Fibroblast of lung (primary cell): ENCODE results near the gene SIK3. TPM values are rescaled to one million over a fixed set of nuclear protein-coding genes. Genes with fewer than 3 reads are reported as not detected.
"Not testable (repeated sequence)": the region's sequence is repeated elsewhere in the genome, so short reads cannot be mapped to it uniquely, and the experiment has no call there.

ENCODE experiments used
- DNase-seq, 2 donors: peaks; one replicate each; pipeline versions ENCODE4 v3.0.0 to v3.0.0-alpha.2; 2010; ENCODE audit warnings: low read depth in 2 of 2
- H2AFZ ChIP-seq: 2 replicates; pipeline ENCODE4 v1.5.1; 2012; ENCODE audit warnings: low read length, control low read depth, inconsistent platforms
- H3K27ac ChIP-seq: 2 replicates; pipeline ENCODE4 v1.5.1; 2011; ENCODE audit warnings: low read length, control low read depth; ENCODE audit not compliant: insufficient read depth
- H3K27me3 ChIP-seq: 2 replicates; pipeline ENCODE4 v1.5.1; 2011; ENCODE audit warnings: mild to moderate bottlenecking, low read length; ENCODE audit not compliant: control insufficient read depth, insufficient read depth
- H3K36me3 ChIP-seq: 2 replicates; pipeline ENCODE4 v1.5.1; 2011; ENCODE audit warnings: low read length; ENCODE audit not compliant: control insufficient read depth, insufficient read depth
- H3K4me1 ChIP-seq: 2 replicates; pipeline ENCODE4 v1.5.1; 2011; ENCODE audit warnings: low read length; ENCODE audit not compliant: control insufficient read depth, insufficient read depth; ENCODE audit errors: extremely low read depth
- H3K4me2 ChIP-seq: 2 replicates; pipeline ENCODE4 v1.5.1; 2011; ENCODE audit warnings: low read length, control low read depth; ENCODE audit not compliant: insufficient read depth; ENCODE audit errors: extremely low read depth
- H3K4me3 ChIP-seq, 4 experiments: fragments of 200-600 bp in 1 of 4; sonication (generic) in 1 of 4; replicated peaks in 1 of 4; 2 replicates each; pipeline ENCODE4 v1.5.1; 2011 to 2016; ENCODE audit warnings: low read length in 4 of 4, low read depth in 3 of 4, mild to moderate bottlenecking in 3 of 4, control low read depth in 2 of 4, inconsistent platforms in 1 of 4, mixed read lengths in 1 of 4; ENCODE audit not compliant: insufficient read depth in 1 of 4; ENCODE audit errors: control extremely low read depth in 1 of 4
- H3K79me2 ChIP-seq: 2 replicates; pipeline ENCODE4 v1.5.1; 2012; ENCODE audit warnings: mild to moderate bottlenecking, low read length, inconsistent platforms; ENCODE audit not compliant: control insufficient read depth, insufficient read depth
- H3K9ac ChIP-seq: 2 replicates; pipeline ENCODE4 v1.5.1; 2011; ENCODE audit warnings: mild to moderate bottlenecking, low read length, control low read depth; ENCODE audit not compliant: insufficient read depth
- H3K9me3 ChIP-seq: 2 replicates; pipeline ENCODE4 v1.5.1; 2012; ENCODE audit warnings: low read depth, low read length; ENCODE audit not compliant: control insufficient read depth, insufficient read depth
- H4K20me1 ChIP-seq: 2 replicates; pipeline ENCODE4 v1.5.1; 2011; ENCODE audit warnings: low read length; ENCODE audit not compliant: control insufficient read depth, insufficient read depth; ENCODE audit errors: extremely low read depth
- CTCF ChIP-seq, 2 donors: IDR thresholded peaks in 1 of 2; conservative IDR thresholded peaks in 1 of 2; 1 replicate in 1 of 2; 2 replicates in 1 of 2; pipeline ENCODE4 v1.5.1; 2011 to 2012; ENCODE audit warnings: low read length in 2 of 2, control low read depth in 1 of 2, inconsistent platforms in 1 of 2, low read depth in 1 of 2, mild to moderate bottlenecking in 1 of 2
- EZH2 ChIP-seq: IDR thresholded peaks from 2 replicates; pipeline ENCODE4 v1.5.1; 2012; ENCODE audit warnings: low read length, control low read depth, mild to moderate bottlenecking; ENCODE audit errors: missing control alignments
- polyA plus RNA-seq, 2 donors: library from polyadenylated mRNA; depleted of rRNA in 1 of 2; stranded (reverse) in 1 of 2; unstranded in 1 of 2; fragments of >200 nt; gene quantifications; 2 replicates each; pipeline ENCODE4 v1.2.1, GENCODE V29; 2011 to 2012; ENCODE audit warnings: missing spikeins in 1 of 2
- total RNA-seq: library from RNA; depleted of rRNA; stranded (reverse); fragments of >200 nt; gene quantifications from 2 replicates; pipeline ENCODE4 v1.2.1, GENCODE V29; 2014

The SIK3 gene
- total and polyA plus RNA-seq, 2 donors (not counting 1 experiment from before 2014, with no cell fraction given): 7.1 to 22.8 TPM

GRCh38 chr11:117046627-117047026 is 51.6 kb downstream of the SIK3 start:
- not testable (repeated sequence) for H3K4me1 ChIP-seq, H3K27me3 ChIP-seq, H3K4me2 ChIP-seq, H3K9ac ChIP-seq, H3K4me3 ChIP-seq, DNase-seq, H3K27ac ChIP-seq, H3K36me3 ChIP-seq, H2AFZ ChIP-seq, H4K20me1 ChIP-seq, H3K9me3 ChIP-seq
- H3K79me2 ChIP-seq: peaks cover 10% of the 10 kb centered on the region

- Histone ChIP-seq H3K79me2 (peaks cover 8% of the 10 kb centered on the region), H3K36me3 (no peaks in the 10 kb centered on the region), H3K9me3 (no peaks in the 10 kb centered on the region), H3K27ac (no peak overlapping the region), H3K4me3 (no peak overlapping the region), H3K27me3 (no peaks in the 10 kb centered on the region), H3K4me1 (peaks cover 3% of the 10 kb centered on the region), H4K20me1 (no peaks in the 10 kb centered on the region), H3K4me2 (no peak overlapping the region), H3K9ac (no peak overlapping the region), H2AFZ (no peak overlapping the region)
- DNase-seq: peak in 1 of 2 donors; percentile 70
- TF ChIP-seq CTCF (conservative IDR thresholded peaks at IDR 0.05 in 1 of 2, IDR thresholded peaks at IDR 0.05 in 1 of 2; ENCODE audit: low read depth in 1 of 2, low read length in 2 of 2) (no peak), EZH2 (no peak)
Measured at GRCh38 chr11:117045956-117046355, 52.3 kb downstream of the SIK3 start.

GRCh38 chr11:117045196-117045595 is 53.0 kb downstream of the SIK3 start:
- Histone ChIP-seq H3K9me3 (no peaks in the 10 kb centered on the region), H3K4me3 (peak overlapping the region in 1 of 4 experiments; percentile 1), H3K36me3 (no peaks in the 10 kb centered on the region), H2AFZ (no peak overlapping the region), H3K4me1 (peaks cover 3% of the 10 kb centered on the region), H3K27me3 (no peaks in the 10 kb centered on the region), H3K27ac (no peak overlapping the region), H4K20me1 (no peaks in the 10 kb centered on the region), H3K79me2 (peaks cover 8% of the 10 kb centered on the region), H3K4me2 (peak overlapping the region; percentile 63), H3K9ac (no peak overlapping the region)
- no peak for TF ChIP-seq EZH2
- no peak for TF ChIP-seq CTCF (conservative IDR thresholded peaks at IDR 0.05 in 1 of 2, IDR thresholded peaks at IDR 0.05 in 1 of 2; ENCODE audit: low read depth in 1 of 2, low read length in 2 of 2)
- DNase-seq: peak; percentile 36 to 82
